Stimulated activated CD4-positive, alpha-beta T cell treated with anti-CD3 and anti-CD28 coated beads, TNF-alpha, amount 100 ng/mL, for 4 hours (primary cell): ENCODE measurements around the gene ST6GALNAC6.
"Not testable (repeated sequence)": the region's sequence is repeated elsewhere in the genome, so short reads cannot be mapped to it uniquely, and the experiment has no call there.

Source experiments
- DNase-seq, 3 experiments: peaks; one replicate each; pipeline ENCODE4 v3.0.0-alpha.2; 2020; ENCODE audit warnings: low read depth in 3 of 3

Gene ST6GALNAC6

GRCh38 chr9:127893392-127893791 lies 6.0 kb downstream of the ST6GALNAC6 start:
- DNase-seq, result no peak

- DNase-seq, result no peak
Measured at GRCh38 chr9:127892831-127893230, 6.6 kb downstream of the ST6GALNAC6 start.

GRCh38 chr9:127890053-127890452 lies 9.3 kb downstream of the ST6GALNAC6 start:
- DNase-seq, result no peak

GRCh38 chr9:127887792-127888191 lies 11.6 kb downstream of the ST6GALNAC6 start:
- DNase-seq, result no peak

- DNase-seq, result no peak
Measured at GRCh38 chr9:127886401-127886972, 12.9 kb downstream of the ST6GALNAC6 start.

GRCh38 chr9:127885508-127886281 lies 13.7 kb downstream of the ST6GALNAC6 start:
- no peak for DNase-seq

- DNase-seq, result no peak
Measured at GRCh38 chr9:127884976-127885490, 14.4 kb downstream of the ST6GALNAC6 start.

GRCh38 chr9:127884427-127884911 lies 14.9 kb downstream of the ST6GALNAC6 start:
- DNase-seq, result no peak

- DNase-seq, result no peak
Measured at GRCh38 chr9:127883959-127884358, 15.4 kb downstream of the ST6GALNAC6 start.

GRCh38 chr9:127881715-127882114 lies 17.7 kb downstream of the ST6GALNAC6 start:
- not testable (repeated sequence) for DNase-seq

- no peak for DNase-seq
Measured at GRCh38 chr9:127880143-127880542, 19.3 kb downstream of the ST6GALNAC6 start.

GRCh38 chr9:127878652-127879390 lies 20.6 kb downstream of the ST6GALNAC6 start:
- no peak for DNase-seq

GRCh38 chr9:127878001-127878651 lies 21.3 kb downstream of the ST6GALNAC6 start:
- no peak for DNase-seq

GRCh38 chr9:127877566-127877998 lies 21.8 kb downstream of the ST6GALNAC6 start, which contains the start of gene AK1:
Gene AK1 (minus strand): TSS chr9:127877675. CDS start chr9:127874617, 3,058 bp downstream.
- DNase-seq, result no peak

- no peak for DNase-seq
Measured at GRCh38 chr9:127876764-127877562, 22.4 kb downstream of the ST6GALNAC6 start.

- DNase-seq, result no peak
Measured at GRCh38 chr9:127876026-127876763, 23.2 kb downstream of the ST6GALNAC6 start.

GRCh38 chr9:127875306-127875966 lies 24.0 kb downstream of the ST6GALNAC6 start:
- DNase-seq, result no peak

- no peak for DNase-seq
Measured at GRCh38 chr9:127874301-127875221, 24.8 kb downstream of the ST6GALNAC6 start.
